CD14-positive monocyte (primary cell): ENCODE measurements around the gene ADCY2. TPM values are rescaled to one million over a fixed set of nuclear protein-coding genes. Genes with fewer than 3 reads are reported as not detected.

Source experiments
- DNase-seq, 3 donors: peaks; one replicate each; pipeline ENCODE4 v3.0.0-alpha.2; 2011 to 2022
- H2AFZ ChIP-seq: 2 replicates; pipeline ENCODE4 v1.6.0; 2012; ENCODE audit warnings: mild to moderate bottlenecking, low read depth, low read length, inconsistent platforms; ENCODE audit not compliant: insufficient read depth, poor library complexity, severe bottlenecking
- H3K27ac ChIP-seq, 2 donors: 1 replicate in 1 of 2; 2 replicates in 1 of 2; pipeline ENCODE4 v1.5.1; 2012 to 2013; ENCODE audit warnings: low read length in 2 of 2, control low read depth in 1 of 2, inconsistent platforms in 1 of 2, low read depth in 1 of 2, mild to moderate bottlenecking in 1 of 2
- H3K27me3 ChIP-seq, 2 donors: one replicate each; pipeline versions ENCODE4 v1.6.0 to v1.6.1; 2011 to 2013; ENCODE audit warnings: low read length in 2 of 2; ENCODE audit not compliant: control insufficient read depth in 2 of 2, insufficient read depth in 2 of 2
- H3K36me3 ChIP-seq, 2 donors: replicated peaks in 1 of 2; 1 replicate in 1 of 2; 2 replicates in 1 of 2; pipeline versions ENCODE4 v1.5.1 to v1.6.1; 2012 to 2013; ENCODE audit warnings: low read length in 2 of 2, control low read depth in 1 of 2, inconsistent platforms in 1 of 2, mild to moderate bottlenecking in 1 of 2; ENCODE audit not compliant: insufficient read depth in 2 of 2, control insufficient read depth in 1 of 2
- H3K4me1 ChIP-seq, 2 donors: 1 replicate in 1 of 2; 2 replicates in 1 of 2; pipeline versions ENCODE4 v1.5.1 to v1.6.1; 2012 to 2013; ENCODE audit warnings: low read length in 2 of 2, control low read depth in 1 of 2, inconsistent platforms in 1 of 2, mild to moderate bottlenecking in 1 of 2, moderate library complexity in 1 of 2; ENCODE audit not compliant: insufficient read depth in 2 of 2, control insufficient read depth in 1 of 2
- H3K4me2 ChIP-seq: replicated peaks from 2 replicates; pipeline ENCODE3; 2012; ENCODE audit warnings: low read length, moderate library complexity, mild to moderate bottlenecking; ENCODE audit not compliant: poor library complexity, severe bottlenecking; ENCODE audit errors: extremely low read depth
- H3K4me3 ChIP-seq, 3 experiments: fragments of 200-600 bp in 1 of 3; sonication (generic) in 1 of 3; replicated peaks in 1 of 3; 1 replicate in 2 of 3; 2 replicates in 1 of 3; pipeline ENCODE4 v1.5.1; 2011 to 2013; ENCODE audit warnings: low read length in 3 of 3, mild to moderate bottlenecking in 3 of 3, control low read depth in 2 of 3, low read depth in 2 of 3, inconsistent platforms in 1 of 3, moderate library complexity in 1 of 3
- H3K79me2 ChIP-seq: 2 replicates; pipeline ENCODE4 v1.6.0; 2012; ENCODE audit warnings: mild to moderate bottlenecking, control low read depth, inconsistent platforms, low read length, moderate library complexity; ENCODE audit not compliant: insufficient read depth
- H3K9ac ChIP-seq: 2 replicates; pipeline ENCODE4 v1.6.0; 2017; ENCODE audit warnings: low read length, mild to moderate bottlenecking; ENCODE audit not compliant: insufficient read depth, poor library complexity, severe bottlenecking
- H3K9me3 ChIP-seq, 2 donors: replicated peaks in 1 of 2; 1 replicate in 1 of 2; 2 replicates in 1 of 2; pipeline versions ENCODE4 v1.5.1 to v1.6.1; 2012 to 2013; ENCODE audit warnings: low read length in 2 of 2, control low read depth in 1 of 2; ENCODE audit not compliant: control insufficient read depth in 1 of 2, insufficient read depth in 1 of 2
- H4K20me1 ChIP-seq: 2 replicates; pipeline ENCODE4 v1.6.0; 2012; ENCODE audit warnings: mild to moderate bottlenecking, low read length, control low read depth, moderate library complexity; ENCODE audit not compliant: insufficient read depth
- H3K27ac Mint-ChIP-seq, 7 donors: one replicate each; pipeline ENCODE4 v1.8.0; 2020; ENCODE audit warnings: mild to moderate bottlenecking in 7 of 7, mixed read lengths in 7 of 7, moderate library complexity in 6 of 7, inconsistent platforms in 2 of 7
- H3K27me3 Mint-ChIP-seq, 3 donors: one replicate each; pipeline ENCODE4 v1.8.0; 2021 to 2022; ENCODE audit warnings: low read depth in 3 of 3, mild to moderate bottlenecking in 3 of 3, mixed read lengths in 3 of 3, moderate library complexity in 3 of 3, inconsistent platforms in 1 of 3
- H3K36me3 Mint-ChIP-seq, 2 donors: one replicate each; pipeline ENCODE4 v1.8.0; 2020; ENCODE audit warnings: mixed read lengths in 2 of 2, inconsistent platforms in 1 of 2, mild to moderate bottlenecking in 1 of 2
- H3K4me1 Mint-ChIP-seq: one replicate; pipeline ENCODE4 v1.8.0; 2020; ENCODE audit warnings: mild to moderate bottlenecking, mixed read lengths
- H3K4me3 Mint-ChIP-seq, 2 donors: one replicate each; pipeline ENCODE4 v1.8.0; 2020; ENCODE audit warnings: mild to moderate bottlenecking in 2 of 2, mixed read lengths in 2 of 2, moderate library complexity in 1 of 2
- H3K9me3 Mint-ChIP-seq, 7 donors: one replicate each; pipeline ENCODE4 v1.8.0; 2020 to 2022; ENCODE audit warnings: mixed read lengths in 7 of 7, mild to moderate bottlenecking in 6 of 7, moderate library complexity in 6 of 7, inconsistent platforms in 2 of 7
- WGBS: methylation state at CpG from one replicate; pipeline ENCODE4 v1.1.5; 2013; ENCODE audit warnings: missing lambda C conversion rate; ENCODE audit not compliant: insufficient coverage; 5-methylcytosine and 5-hydroxymethylcytosine counted together
- intact Hi-C, 2 donors: fragments of 100-400 bp; cut with micrococcal nuclease; formaldehyde crosslinking; loops; one replicate each; pipeline versions ENCODE4 v1.15.0 to v1.15.1; 2023
- polyA plus RNA-seq, 3 donors: library from polyadenylated mRNA; depleted of rRNA in 1 of 3; unstranded in 2 of 3; stranded (reverse) in 1 of 3; fragments of 300-500 nt in 2 of 3; fragments of >200 nt in 1 of 3; fragmentation: Illumina TruSeq in 2 of 3; gene quantifications; 1 replicate in 2 of 3; 2 replicates in 1 of 3; pipeline ENCODE4 v1.2.3, GENCODE V29; 2012 to 2021
- TF ChIP-seq, protein P1 (sequence below): fragments of 200-600 bp; IDR thresholded peaks from one replicate; pipeline ENCODE4 v1.8.0; 2022; ENCODE audit warnings: antibody characterized with exemption, mild to moderate bottlenecking

Gene ADCY2
- polyA plus RNA-seq, 3 donors, result not detected

DNA sequence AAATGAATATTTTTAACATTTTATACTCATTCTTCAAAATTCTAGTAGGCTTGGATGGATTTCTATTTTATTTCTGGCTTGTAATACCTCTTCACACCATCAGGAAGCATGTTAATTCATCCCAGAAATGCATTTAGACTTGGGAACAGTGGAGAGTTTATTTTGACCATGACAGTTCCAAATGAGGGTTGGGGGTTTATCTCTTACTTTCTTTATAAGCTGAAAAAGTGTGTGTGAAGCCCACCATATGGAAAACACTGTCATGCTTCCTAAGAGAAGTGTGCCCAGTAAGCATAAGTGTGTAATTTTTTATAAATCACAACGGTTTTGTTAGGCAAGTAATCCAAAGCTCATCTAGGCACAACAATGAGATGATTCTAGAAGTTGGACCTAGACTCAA is 215.6 kb downstream of the ADCY2 start:
- Mint-ChIP-seq H3K4me3 (no peak overlapping the region), H3K36me3 (no peaks in the 10 kb centered on the region), H3K27ac (no peak overlapping the region), H3K9me3 (peaks cover 0 to 6% (median 4%) of the 10 kb centered on the region in 7 donors), H3K27me3 (peaks cover 0 to 3% (median 3%) of the 10 kb centered on the region in 3 donors), H3K4me1 (no peaks in the 10 kb centered on the region)
- H3K27me3 ChIP-seq, result no peaks in the 10 kb centered on the region
- no peaks in the 10 kb centered on the region for H3K36me3 ChIP-seq
- no peak overlapping the region for H2AFZ ChIP-seq
- no peaks in the 10 kb centered on the region for H3K79me2 ChIP-seq
- no peak overlapping the region for H3K27ac ChIP-seq
- H3K9ac ChIP-seq, result no peak overlapping the region
- DNase-seq, result no peak
- H3K4me1 ChIP-seq, result no peaks in the 10 kb centered on the region
- H3K4me3 ChIP-seq, result no peak overlapping the region
- 100% methylated on average over 1 of the region's 1 CpG for WGBS
- TF ChIP-seq, protein P1, sequence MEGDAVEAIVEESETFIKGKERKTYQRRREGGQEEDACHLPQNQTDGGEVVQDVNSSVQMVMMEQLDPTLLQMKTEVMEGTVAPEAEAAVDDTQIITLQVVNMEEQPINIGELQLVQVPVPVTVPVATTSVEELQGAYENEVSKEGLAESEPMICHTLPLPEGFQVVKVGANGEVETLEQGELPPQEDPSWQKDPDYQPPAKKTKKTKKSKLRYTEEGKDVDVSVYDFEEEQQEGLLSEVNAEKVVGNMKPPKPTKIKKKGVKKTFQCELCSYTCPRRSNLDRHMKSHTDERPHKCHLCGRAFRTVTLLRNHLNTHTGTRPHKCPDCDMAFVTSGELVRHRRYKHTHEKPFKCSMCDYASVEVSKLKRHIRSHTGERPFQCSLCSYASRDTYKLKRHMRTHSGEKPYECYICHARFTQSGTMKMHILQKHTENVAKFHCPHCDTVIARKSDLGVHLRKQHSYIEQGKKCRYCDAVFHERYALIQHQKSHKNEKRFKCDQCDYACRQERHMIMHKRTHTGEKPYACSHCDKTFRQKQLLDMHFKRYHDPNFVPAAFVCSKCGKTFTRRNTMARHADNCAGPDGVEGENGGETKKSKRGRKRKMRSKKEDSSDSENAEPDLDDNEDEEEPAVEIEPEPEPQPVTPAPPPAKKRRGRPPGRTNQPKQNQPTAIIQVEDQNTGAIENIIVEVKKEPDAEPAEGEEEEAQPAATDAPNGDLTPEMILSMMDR, result no peak
- H3K4me2 ChIP-seq, result no peak overlapping the region
- no peaks in the 10 kb centered on the region for H4K20me1 ChIP-seq
- intact Hi-C loops, result no loop called here
- no peaks in the 10 kb centered on the region for H3K9me3 ChIP-seq

DNA sequence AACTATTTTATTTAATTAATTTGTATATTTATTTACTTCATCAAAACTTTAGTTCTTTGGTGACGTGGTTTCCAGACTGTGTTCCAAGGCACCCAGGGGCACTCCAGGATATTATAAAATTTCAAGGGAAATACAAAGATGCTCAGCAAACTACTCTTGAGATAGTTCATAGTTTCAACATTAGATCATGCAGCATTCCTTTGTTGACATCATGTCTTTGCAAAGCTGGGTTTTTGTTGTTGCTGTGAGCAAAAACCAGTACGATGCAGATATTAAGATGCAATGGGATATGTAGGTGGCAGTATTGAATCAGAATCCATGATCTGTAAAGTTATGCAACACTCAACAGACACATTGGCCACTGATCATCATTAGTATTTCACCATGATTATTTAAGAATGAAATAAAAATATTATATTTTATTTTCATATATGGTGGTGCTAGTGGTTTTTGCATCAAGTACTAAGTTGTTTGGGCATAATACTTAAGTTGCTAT is 219.7 kb downstream of the ADCY2 start:
- Histone ChIP-seq H4K20me1 (no peaks in the 10 kb centered on the region), H3K9ac (no peak overlapping the region), H3K4me1 (no peaks in the 10 kb centered on the region), H3K9me3 (no peaks in the 10 kb centered on the region), H3K27me3 (no peaks in the 10 kb centered on the region), H3K79me2 (no peaks in the 10 kb centered on the region), H3K36me3 (no peaks in the 10 kb centered on the region), H3K27ac (no peak overlapping the region), H3K4me2 (no peak overlapping the region), H2AFZ (no peak overlapping the region), H3K4me3 (no peak overlapping the region)
- H3K27me3 Mint-ChIP-seq, result peaks cover 0 to 3% (median 3%) of the 10 kb centered on the region in 3 donors
- intact Hi-C loops, result no loop called here
- no peak overlapping the region for H3K27ac Mint-ChIP-seq
- H3K4me3 Mint-ChIP-seq, result no peak overlapping the region
- TF ChIP-seq, protein P1, result no peak
- no peaks in the 10 kb centered on the region for H3K4me1 Mint-ChIP-seq
- WGBS, result no CpG with 5 or more reads among the region's 2 CpGs
- DNase-seq, result no peak
- H3K9me3 Mint-ChIP-seq, result peaks cover 0 to 5% (median 0%) of the 10 kb centered on the region in 7 donors
- H3K36me3 Mint-ChIP-seq, result no peaks in the 10 kb centered on the region
